ENCODE results near the gene CCDC12.

CCDC12 gene

DNA sequence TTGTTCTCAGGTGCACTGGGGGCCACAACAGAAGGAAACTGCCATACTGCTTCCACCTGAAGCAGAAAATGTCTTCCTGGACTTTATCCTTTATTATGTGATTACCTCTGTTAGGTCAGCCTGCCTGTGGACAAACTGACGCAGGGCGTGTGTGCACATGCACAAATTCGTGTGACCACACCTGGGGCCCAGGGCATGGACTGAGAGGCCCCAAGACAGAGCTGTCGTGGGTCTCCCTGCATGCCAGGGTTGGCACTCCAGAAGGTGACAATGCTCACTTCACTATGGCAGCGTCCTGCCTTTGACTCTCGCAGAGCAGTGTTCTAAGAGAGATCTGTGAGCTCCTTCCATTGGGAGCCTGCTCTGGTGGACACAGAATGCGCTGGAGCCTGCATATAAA lies 34.5 kb downstream of the CCDC12 start:
- TF ChIP-seq TAF1 (IDR thresholded peaks at IDR 0.05; ENCODE audit: low read depth) (no peak), CREB1 (IDR thresholded peaks at IDR 0.05; ENCODE audit: low read depth) (no peak), TEAD4 (IDR thresholded peaks at IDR 0.05) (no peak), CEBPB (IDR thresholded peaks at IDR 0.05) (no peak)

DNA sequence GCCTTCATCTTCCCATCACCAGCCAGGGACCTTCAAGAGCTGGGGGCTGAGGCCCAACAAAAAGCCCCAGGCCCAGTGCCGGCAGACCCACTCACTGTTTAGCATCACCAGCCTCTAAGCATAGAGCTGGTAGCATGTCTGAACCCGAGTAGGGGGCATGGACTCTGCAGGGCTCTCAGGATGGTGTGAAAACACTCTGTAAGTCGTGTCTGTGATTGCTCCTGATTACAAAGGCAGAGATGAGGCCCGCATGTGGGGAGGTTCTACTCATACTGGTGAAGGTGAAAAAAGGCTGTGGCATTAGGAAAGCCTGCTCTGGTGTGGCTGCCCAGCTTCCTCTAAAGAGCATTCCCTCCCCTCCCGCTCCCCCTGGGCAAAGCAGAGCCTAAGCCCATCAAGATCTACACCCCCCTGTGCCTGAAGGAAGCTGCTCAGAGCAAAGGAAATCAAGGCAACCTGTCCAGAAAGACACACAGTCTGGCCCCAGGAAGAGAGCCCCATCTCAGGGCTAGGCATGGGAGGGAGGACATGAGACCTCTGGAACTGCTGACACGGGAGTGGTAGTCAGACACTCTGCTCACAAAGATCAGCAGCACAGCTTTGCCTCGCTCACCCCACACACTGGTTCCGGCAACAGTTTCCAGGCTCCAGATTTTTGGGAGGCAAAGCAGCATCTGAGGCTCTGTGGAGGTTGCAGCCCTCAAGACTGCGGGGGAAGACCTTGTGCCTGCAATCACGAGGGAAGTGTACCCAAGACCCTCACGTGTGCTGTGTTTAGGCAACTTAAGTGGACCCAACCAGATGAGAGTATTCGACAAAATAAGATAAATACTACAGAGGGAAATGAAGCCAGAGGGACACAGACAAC lies 36.7 kb downstream of the CCDC12 start:
- TF ChIP-seq NFIC (IDR thresholded peaks at IDR 0.05): no peak

DNA sequence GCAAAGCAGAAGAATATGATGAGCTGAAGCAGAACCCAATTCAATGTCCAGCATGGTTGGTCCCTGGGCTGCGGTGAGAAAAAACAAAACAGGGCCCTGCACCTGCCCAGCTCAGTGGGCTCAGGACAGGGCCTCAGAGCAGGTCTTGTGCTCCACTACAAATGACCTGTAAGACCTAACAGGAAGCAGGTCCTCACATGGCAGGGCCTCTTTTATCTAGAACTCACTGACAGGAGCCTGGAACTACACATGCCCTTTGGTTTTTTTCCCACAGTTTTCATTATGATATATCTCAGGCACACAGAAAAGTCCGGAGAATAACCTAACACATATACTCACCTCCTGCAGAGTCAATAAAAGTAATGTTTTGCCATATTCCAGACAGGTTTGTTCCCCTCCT lies 38.4 kb downstream of the CCDC12 start:
- TF ChIP-seq EGR1 (IDR thresholded peaks at IDR 0.05) (no peak), EP300 (IDR thresholded peaks at IDR 0.05; ENCODE audit: borderline replicate concordance) (no peak), FOXM1 (IDR thresholded peaks at IDR 0.05; ENCODE audit: borderline replicate concordance, low read depth) (no peak), CEBPB (IDR thresholded peaks at IDR 0.05) (no peak), RAD21 (IDR thresholded peaks at IDR 0.05; ENCODE audit: low read depth) (no peak), ZBTB7A (IDR thresholded peaks at IDR 0.05; ENCODE audit: low read depth) (no peak), CREB1 (IDR thresholded peaks at IDR 0.05; ENCODE audit: low read depth) (no peak), TAF1 (IDR thresholded peaks at IDR 0.05; ENCODE audit: low read depth) (no peak), YY1 (IDR thresholded peaks at IDR 0.05; ENCODE audit: low read depth) (no peak), TCF12 (IDR thresholded peaks at IDR 0.05; ENCODE audit: low read depth) (no peak), TEAD4 (IDR thresholded peaks at IDR 0.05) (no peak), NFIC (IDR thresholded peaks at IDR 0.05) (no peak)
- TF ChIP-seq, protein P1, sequence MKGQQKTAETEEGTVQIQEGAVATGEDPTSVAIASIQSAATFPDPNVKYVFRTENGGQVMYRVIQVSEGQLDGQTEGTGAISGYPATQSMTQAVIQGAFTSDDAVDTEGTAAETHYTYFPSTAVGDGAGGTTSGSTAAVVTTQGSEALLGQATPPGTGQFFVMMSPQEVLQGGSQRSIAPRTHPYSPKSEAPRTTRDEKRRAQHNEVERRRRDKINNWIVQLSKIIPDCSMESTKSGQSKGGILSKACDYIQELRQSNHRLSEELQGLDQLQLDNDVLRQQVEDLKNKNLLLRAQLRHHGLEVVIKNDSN (IDR thresholded peaks at IDR 0.05): no peak
- TF ChIP-seq, protein P2, sequence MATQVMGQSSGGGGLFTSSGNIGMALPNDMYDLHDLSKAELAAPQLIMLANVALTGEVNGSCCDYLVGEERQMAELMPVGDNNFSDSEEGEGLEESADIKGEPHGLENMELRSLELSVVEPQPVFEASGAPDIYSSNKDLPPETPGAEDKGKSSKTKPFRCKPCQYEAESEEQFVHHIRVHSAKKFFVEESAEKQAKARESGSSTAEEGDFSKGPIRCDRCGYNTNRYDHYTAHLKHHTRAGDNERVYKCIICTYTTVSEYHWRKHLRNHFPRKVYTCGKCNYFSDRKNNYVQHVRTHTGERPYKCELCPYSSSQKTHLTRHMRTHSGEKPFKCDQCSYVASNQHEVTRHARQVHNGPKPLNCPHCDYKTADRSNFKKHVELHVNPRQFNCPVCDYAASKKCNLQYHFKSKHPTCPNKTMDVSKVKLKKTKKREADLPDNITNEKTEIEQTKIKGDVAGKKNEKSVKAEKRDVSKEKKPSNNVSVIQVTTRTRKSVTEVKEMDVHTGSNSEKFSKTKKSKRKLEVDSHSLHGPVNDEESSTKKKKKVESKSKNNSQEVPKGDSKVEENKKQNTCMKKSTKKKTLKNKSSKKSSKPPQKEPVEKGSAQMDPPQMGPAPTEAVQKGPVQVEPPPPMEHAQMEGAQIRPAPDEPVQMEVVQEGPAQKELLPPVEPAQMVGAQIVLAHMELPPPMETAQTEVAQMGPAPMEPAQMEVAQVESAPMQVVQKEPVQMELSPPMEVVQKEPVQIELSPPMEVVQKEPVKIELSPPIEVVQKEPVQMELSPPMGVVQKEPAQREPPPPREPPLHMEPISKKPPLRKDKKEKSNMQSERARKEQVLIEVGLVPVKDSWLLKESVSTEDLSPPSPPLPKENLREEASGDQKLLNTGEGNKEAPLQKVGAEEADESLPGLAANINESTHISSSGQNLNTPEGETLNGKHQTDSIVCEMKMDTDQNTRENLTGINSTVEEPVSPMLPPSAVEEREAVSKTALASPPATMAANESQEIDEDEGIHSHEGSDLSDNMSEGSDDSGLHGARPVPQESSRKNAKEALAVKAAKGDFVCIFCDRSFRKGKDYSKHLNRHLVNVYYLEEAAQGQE (IDR thresholded peaks at IDR 0.05; ENCODE audit: low read depth): no peak
- TF ChIP-seq, protein P3, sequence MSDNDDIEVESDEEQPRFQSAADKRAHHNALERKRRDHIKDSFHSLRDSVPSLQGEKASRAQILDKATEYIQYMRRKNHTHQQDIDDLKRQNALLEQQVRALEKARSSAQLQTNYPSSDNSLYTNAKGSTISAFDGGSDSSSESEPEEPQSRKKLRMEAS (IDR thresholded peaks at IDR 0.05): no peak

DNA sequence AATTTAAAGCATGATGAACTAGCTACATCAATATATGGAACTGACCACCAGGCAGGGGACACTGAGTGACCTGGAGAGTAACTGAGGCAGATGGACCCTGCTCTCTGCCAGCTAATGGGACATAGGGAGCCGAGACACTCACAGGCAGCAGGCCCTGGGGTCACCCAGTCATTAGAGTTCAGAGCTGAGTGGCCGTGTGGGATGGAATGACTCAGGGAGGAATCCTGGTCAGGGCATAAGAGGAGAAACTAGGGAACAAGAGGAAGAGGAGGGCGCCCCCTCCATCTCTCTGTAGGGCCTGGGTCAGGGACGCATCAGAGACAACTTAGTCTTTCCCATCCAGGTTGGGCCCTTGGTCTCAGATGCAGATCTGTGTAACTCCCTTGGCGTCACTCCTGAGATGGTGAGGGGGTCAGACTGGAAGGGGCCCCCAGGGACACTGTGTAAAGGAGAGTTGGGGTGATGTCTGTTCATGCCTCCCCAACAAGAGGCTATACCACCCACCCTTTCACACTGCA lies 39.8 kb downstream of the CCDC12 start:
- TF ChIP-seq CREB1 (IDR thresholded peaks at IDR 0.05; ENCODE audit: low read depth) (no peak), TCF12 (IDR thresholded peaks at IDR 0.05; ENCODE audit: low read depth) (no peak), YY1 (IDR thresholded peaks at IDR 0.05; ENCODE audit: low read depth) (no peak), TAF1 (IDR thresholded peaks at IDR 0.05; ENCODE audit: low read depth) (no peak), ZBTB7A (IDR thresholded peaks at IDR 0.05; ENCODE audit: low read depth) (no peak), TEAD4 (IDR thresholded peaks at IDR 0.05) (no peak), CEBPB (IDR thresholded peaks at IDR 0.05) (no peak)
- TF ChIP-seq, protein P1 (IDR thresholded peaks at IDR 0.05): no peak
- TF ChIP-seq, protein P3 (IDR thresholded peaks at IDR 0.05): no peak

DNA sequence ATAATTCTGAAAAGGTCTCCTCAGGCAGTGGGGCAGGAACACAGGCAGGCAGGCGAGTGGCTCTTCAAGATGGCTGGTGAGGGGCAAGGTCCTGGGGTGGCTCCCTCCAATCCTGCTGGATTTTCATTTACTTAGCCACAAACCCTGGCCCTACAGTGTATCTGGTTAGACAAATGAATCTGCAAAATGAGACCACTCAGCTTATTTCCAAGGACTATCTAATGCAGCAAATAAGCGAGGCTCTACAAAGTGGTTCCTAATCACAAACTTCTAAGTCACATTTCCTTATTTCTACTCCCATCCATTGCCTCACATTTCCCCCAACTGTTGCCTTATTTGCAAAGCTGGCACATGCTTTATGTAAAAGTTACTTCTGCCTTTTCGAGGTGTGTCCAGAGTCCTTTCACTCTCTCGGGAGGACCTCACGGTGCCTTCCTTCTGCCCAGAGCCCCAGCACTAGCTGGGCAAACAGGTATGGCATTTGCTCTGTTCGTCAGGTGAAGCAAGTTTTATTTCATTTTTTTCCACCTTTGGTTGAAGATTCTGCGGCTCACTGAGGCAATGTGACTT lies 40.5 kb downstream of the CCDC12 start:
- TF ChIP-seq YY1 (IDR thresholded peaks at IDR 0.05; ENCODE audit: low read depth): no peak
- TF ChIP-seq FOXM1 (IDR thresholded peaks at IDR 0.05; ENCODE audit: borderline replicate concordance, low read depth): no peak
- TF ChIP-seq, protein P1 (IDR thresholded peaks at IDR 0.05): no peak
- no peak for TF ChIP-seq TAF1 (IDR thresholded peaks at IDR 0.05; ENCODE audit: low read depth)
- TF ChIP-seq, protein P2 (IDR thresholded peaks at IDR 0.05; ENCODE audit: low read depth): no peak
- no peak for TF ChIP-seq EP300 (IDR thresholded peaks at IDR 0.05; ENCODE audit: borderline replicate concordance)
- no peak for TF ChIP-seq TCF12 (IDR thresholded peaks at IDR 0.05; ENCODE audit: low read depth)
- no peak for TF ChIP-seq RAD21 (IDR thresholded peaks at IDR 0.05; ENCODE audit: low read depth)
- no peak for TF ChIP-seq CEBPB (IDR thresholded peaks at IDR 0.05)
- no peak for TF ChIP-seq TEAD4 (IDR thresholded peaks at IDR 0.05)
- no peak for TF ChIP-seq ZBTB7A (IDR thresholded peaks at IDR 0.05; ENCODE audit: low read depth)
- TF ChIP-seq NFIC (IDR thresholded peaks at IDR 0.05): no peak
- TF ChIP-seq CREB1 (IDR thresholded peaks at IDR 0.05; ENCODE audit: low read depth): no peak
- no peak for TF ChIP-seq EGR1 (IDR thresholded peaks at IDR 0.05)
- TF ChIP-seq, protein P3 (IDR thresholded peaks at IDR 0.05): no peak
